Stomach (tissue), 4 donors: Measurements from ENCODE around the gene GALNT3.

Experiments used
- CTCF ChIP-seq, 7 experiments: fragments of 450-650 bp in 4 of 7; fragments of 200-600 bp in 3 of 7; sonication (generic) in 3 of 7; IDR thresholded peaks; one replicate each; pipeline ENCODE4 v1.5.1; 2016 to 2019; ENCODE audit warnings: antibody characterized with exemption in 7 of 7, control low read depth in 2 of 7, mild to moderate bottlenecking in 1 of 7
- EP300 ChIP-seq: sonication (generic); formaldehyde crosslinking; IDR thresholded peaks from one replicate; pipeline ENCODE4 v1.6.1; 2017; ENCODE audit warnings: antibody characterized with exemption
- POLR2A ChIP-seq, 4 donors: fragments of 450-650 bp; IDR thresholded peaks; one replicate each; pipeline ENCODE4 v1.6.1; 2016; ENCODE audit warnings: antibody characterized with exemption in 4 of 4, control low read depth in 2 of 4, mild to moderate bottlenecking in 1 of 4, moderate library complexity in 1 of 4

DNA sequence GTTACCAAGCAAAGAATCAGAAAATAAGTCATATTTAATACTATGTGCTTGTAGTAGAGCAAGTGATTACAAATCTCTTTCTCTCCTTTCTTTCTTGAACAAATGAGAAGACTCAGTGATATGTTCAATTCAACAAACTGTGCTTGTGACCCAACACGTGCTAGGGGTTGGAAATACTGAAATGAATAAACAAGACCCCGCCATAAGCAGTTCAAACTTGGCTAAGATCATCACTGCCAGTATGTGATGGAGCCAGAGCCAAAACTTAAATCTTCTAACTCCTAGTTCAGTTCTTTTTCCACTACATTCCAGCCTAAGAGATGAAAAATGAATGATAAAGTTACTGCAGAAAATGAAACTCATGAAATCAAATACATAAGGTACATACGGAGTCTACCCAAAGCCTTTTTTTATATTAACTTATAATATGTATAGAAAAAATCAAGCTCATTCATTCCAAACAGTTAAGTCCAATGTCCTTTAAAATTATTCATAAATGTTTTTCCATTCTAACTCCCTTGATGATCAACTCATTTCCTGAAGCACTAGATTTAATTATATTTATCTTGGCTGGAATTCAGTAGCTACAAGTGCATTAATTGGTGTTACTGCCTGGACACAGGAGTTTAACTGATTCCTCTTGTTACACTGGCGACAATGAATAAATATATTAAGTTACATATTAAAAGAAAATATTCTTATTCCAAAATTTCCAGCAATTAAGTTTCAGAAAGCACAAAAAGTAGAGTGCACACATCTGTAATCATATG lies 36.0 kb downstream of the GALNT3 start:
- TF ChIP-seq POLR2A (IDR thresholded peaks at IDR 0.05) (no peak), CTCF (IDR thresholded peaks at IDR 0.05) (no peak), EP300 (no peak)
